HG03342 (cell line): ENCODE results near the gene KAT2A.

Source experiments
- ATAC-seq: cut with Tn5 transposase; IDR thresholded peaks from one replicate; pipeline ENCODE4 v1.9.1; 2021; ENCODE audit warnings: mild to moderate bottlenecking, moderate library complexity; ENCODE audit not compliant: unreplicated experiment

Gene KAT2A

DNA sequence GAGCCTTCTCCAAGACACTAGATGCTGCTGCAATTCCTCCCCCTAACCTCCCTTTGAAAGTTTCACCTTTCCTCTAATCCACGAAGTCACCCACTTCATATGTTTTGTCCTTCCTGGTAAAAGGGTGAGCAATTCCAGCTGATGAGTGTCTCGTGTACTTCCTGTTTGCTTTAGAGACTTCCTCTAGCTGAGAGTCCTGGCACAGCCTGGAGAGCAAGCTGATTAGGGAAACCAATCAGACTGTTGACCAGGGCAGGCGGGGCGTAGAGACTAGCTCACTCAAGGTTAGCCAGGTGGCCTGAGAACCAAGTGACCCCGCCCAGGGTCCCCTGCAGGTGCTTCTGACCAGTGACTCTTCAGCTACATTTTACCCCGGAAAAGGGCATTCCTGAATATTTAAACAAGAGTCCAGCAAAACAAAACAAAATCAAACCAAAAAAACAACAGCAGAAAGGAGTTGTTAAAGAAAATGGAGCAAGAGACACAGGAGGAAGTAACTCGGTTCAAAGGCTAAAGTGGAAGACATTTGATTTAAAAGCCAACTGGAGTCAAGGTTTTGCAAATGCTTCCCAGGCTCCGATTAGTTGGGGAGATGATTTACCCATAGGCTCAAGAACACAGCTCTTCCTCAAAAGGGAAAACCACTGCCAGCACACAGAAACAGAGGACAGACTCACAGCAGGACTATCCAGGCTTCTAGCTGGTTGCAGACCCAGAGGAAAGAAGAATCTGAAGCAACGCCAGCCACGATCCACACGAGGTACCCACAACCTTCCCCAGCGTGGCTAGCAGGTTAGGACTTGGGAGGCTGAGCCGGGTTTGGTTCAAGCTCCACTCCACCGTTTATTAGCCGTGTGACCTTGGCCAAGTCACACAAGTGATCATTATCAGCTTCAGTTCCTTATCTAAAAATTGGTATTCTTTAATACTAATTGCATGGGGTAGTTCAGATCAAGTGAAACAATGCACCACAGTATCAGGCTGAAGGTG lies 14.8 kb upstream of the KAT2A start:
- ATAC-seq, result no peak

DNA sequence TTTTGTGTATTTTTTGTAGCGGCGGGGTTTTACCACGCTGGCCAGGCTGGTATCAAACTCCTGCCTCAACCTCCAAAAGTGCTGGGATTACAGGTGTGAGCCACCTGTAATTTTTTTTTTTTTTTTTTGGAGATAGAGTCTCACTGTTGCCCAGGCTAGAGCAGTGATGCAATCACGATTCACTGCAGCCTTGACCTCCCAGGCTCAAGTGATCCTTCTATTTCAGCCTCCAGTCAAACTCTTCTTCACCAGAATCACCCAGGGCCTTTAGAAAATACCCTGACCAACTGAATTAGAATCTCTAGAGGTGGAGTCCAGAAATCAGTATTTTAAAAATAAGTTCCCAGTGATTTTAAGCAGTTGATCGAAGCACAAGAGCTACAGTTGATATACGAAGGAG lies 14.0 kb upstream of the KAT2A start:
- no peak for ATAC-seq

DNA sequence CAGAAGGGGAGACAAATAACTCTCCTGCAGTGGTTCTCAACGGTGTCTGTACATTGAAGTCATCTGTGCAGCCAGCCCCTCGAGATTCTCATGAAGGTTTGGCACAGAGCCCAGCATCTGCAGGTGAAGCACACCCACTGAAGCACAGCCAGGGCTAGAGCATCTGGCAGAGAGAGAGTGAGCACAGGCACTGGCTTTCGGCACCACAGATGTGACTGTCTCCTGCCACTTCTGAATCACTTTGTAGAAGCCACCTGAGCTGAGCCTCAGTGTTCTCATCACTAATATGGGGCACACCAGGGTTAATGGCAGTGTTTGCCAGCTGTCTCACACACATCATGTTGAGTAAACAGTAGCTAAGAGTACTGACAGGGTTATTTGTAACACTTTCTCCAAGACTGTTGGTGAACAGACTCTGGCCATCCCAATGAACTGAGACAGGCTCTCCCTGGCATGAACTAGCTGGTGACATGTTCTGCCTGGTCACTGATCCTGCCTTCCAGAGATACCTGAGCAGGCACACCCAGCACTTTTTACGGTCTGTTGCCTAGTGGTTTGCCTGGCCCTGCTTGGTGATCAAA lies 12.4 kb upstream of the KAT2A start:
- ATAC-seq, result peak; percentile 65

- peak; percentile 22 for ATAC-seq
These were observed 11.8 kb upstream of the KAT2A start for GRCh38 chr17:42132941-42133340.

DNA sequence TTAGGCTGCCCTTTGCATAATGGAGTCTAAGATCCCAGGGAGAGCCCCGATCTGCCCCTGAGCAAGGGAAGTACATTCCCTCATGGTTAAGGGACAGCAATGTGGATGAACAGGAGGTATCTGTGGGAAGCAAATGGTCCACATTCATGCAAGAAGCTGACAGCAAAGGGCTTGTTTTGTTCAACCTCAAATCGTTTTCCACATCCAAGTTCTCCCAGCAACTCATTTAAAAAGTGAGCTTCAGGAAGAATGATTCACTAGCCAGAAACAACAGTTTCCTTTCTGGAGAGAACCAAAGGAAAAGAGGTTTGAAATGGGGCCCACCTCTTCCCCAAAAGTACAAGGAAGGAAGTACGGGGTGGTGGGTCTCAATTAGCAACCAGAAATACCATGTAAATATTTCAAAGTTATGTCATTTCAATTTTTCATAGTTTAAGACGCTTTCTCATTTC lies 10.8 kb upstream of the KAT2A start:
- ATAC-seq, result no peak

GRCh38 chr17:42131232-42131631 lies 10.1 kb upstream of the KAT2A start:
- ATAC-seq, result no peak

GRCh38 chr17:42130310-42130936 lies 9.3 kb upstream of the KAT2A start:
- no peak for ATAC-seq

- ATAC-seq, result no peak
These were observed 8.1 kb upstream of the KAT2A start for GRCh38 chr17:42129109-42129837.

DNA sequence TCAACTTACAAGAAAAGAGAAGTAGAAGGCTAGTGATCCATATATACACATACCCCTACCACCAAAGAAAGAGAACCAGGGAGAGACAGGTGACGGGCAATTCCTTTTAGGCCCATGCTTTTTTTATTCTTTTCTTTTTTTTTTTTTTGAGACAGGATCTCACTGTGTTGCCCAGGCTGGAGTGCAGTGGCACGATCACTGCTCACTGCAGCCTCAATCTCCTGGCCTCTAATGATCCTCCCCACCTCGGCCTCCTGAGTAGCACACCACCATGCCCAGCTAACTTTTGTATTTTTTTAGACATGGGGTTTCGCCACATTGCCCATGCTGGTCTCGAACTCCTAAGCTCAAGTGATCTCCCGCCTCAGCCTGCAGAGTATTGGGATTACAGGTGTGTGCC lies 6.2 kb upstream of the KAT2A start:
- no peak for ATAC-seq

DNA sequence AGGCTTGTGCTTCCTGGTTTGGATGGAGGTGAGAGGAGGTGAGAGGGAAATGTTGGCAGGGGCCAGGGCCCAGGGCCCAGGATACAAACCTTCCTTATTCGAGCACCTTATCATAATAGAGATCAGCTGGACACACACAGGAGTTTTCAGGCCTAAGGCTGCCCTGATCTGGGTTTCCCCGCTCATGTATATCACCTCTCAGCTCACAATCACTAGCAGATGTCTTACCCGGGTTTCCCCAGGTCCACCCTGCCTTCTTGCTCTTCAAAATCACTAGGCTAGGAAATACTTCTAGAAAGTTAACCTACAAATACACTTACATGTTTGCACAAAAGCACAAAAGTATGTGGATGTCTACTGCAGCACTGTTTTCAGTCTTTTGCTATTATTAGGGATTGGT lies 5.7 kb upstream of the KAT2A start:
- ATAC-seq, result no peak

GRCh38 chr17:42125565-42125964 lies 4.4 kb upstream of the KAT2A start:
- no peak for ATAC-seq

DNA sequence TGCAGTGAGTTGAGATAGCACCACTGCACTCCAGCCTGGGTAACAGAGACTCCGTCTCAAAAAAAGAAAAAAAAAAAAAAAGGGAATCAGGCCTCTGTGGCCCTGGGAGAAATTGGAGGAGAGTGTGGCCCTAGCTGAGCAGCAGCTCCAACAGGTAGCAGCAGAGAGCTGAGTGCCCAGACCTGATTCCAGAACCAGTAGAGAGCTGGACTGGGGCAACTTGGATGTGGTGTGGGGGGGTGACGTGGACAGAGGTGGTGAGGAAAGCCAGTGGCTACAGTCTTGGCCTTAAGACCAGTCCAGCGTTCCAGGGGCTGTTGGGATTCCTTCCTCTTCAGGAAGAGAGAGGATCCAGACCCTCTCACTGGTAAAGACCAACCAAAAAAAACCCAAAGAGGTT lies 3.1 kb upstream of the KAT2A start:
- ATAC-seq, result no peak

DNA sequence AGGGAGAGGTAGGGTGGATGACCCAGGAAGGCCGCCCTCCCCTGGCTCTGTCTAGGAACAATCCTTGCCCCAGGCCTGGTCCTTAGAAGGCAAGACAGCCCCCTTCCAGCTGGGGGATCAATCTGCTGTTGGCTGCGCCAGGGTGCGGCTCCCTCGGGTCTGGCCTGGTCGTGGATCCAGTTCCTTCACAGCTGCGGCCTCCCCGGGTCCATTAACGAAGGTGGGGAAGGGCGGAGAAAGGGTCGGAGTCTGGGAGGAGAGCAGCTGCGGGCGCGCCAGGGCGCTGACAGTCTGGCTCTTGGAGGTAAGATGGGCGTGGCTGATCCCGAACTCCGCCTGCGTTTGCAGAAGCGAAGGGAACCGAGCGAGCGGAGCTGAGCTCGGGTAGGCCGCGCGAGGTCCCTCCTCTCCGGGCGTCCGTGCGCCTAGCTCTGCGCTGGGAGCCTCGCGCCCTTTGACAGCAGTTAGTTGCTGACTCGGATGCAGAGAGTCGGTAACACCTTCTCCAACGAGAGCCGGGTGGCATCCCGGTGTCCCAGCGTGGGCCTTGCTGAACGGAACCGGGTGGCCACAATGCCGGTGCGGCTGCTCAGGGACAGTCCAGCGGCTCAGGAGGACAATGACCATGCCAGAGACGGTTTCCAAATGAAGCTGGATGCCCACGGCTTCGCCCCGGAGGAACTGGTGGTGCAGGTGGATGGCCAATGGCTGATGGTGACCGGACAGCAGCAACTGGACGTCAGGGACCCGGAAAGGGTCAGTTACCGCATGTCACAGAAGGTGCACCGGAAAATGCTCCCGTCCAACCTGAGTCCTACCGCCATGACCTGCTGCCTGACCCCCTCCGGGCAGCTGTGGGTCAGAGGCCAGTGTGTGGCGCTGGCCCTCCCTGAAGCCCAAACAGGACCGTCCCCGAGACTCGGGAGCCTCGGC lies 1.5 kb upstream of the KAT2A start, which contains the start of gene HSPB9:
HSPB9 (plus strand) TSS at position 434 of the 933 bp plus-strand sequence; CDS start at position 481, 47 bp downstream.
- no peak for ATAC-seq

GRCh38 chr17:42120161-42120769 lies 902 bp downstream of the KAT2A start:
- no peak for ATAC-seq

DNA sequence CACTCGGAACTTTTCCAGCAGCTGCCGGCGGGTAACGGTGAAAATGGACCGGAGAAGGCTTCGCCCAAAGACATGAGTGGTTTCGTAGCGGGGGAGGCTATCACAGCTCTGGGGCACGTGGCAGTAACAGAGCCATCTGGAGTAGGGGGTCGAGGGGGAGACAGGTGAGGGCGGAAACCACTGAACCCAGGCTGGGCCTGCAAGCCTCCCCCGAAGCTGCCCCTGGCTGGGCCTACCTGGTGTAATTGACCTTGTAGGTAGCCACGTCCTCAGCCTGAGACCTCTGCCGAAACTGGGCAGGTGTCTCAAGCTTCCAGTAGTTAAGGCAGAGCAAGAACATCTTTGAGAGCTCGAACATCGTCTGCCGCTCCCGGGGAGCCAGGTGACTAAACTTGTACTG lies 1.9 kb downstream of the KAT2A start:
- no peak for ATAC-seq

GRCh38 chr17:42118545-42118944 lies 2.6 kb downstream of the KAT2A start:
- ATAC-seq, result no peak

GRCh38 chr17:42118126-42118510 lies 3.0 kb downstream of the KAT2A start:
- no peak for ATAC-seq

- ATAC-seq, result no peak
These were observed 3.6 kb downstream of the KAT2A start for GRCh38 chr17:42117397-42118125.
